ENCODE data around the gene TDRD10. TPM values are rescaled to one million over a fixed set of nuclear protein-coding genes. Genes with fewer than 3 reads are reported as not detected.
A peak's percentile ranks its signal among the peaks of the same experiment; 100 is the strongest.

Gene TDRD10
- total RNA-seq, 1 experiment from 2014 or later: not detected

- Histone ChIP-seq H3K36me3 (peaks cover 28% of the 10 kb centered on the region), H3K4me3 (no peak overlapping the region), H3K9me3 (no peaks in the 10 kb centered on the region), H3K27me3 (no peaks in the 10 kb centered on the region; the same call in 1 of the 2 replicates)
- DNase-seq: no peak
Observed at GRCh38 chr1:154575951-154576566, 74.0 kb downstream of the TDRD10 start.

GRCh38 chr1:154577346-154578057 is 75.5 kb downstream of the TDRD10 start:
- Histone ChIP-seq H3K27me3 (no peaks in the 10 kb centered on the region; the same call in 1 of the 2 replicates), H3K36me3 (peaks cover 40% of the 10 kb centered on the region), H3K4me3 (no peak overlapping the region), H3K9me3 (no peaks in the 10 kb centered on the region)
- no peak for DNase-seq

- no peak for DNase-seq
- no peaks in the 10 kb centered on the region; the same call in 1 of the 2 replicates for H3K27me3 ChIP-seq
- H3K36me3 ChIP-seq: peaks cover 44% of the 10 kb centered on the region
- no peak overlapping the region for H3K4me3 ChIP-seq
- H3K9me3 ChIP-seq: no peaks in the 10 kb centered on the region
Observed at GRCh38 chr1:154578058-154578418, 76.0 kb downstream of the TDRD10 start.

DNA sequence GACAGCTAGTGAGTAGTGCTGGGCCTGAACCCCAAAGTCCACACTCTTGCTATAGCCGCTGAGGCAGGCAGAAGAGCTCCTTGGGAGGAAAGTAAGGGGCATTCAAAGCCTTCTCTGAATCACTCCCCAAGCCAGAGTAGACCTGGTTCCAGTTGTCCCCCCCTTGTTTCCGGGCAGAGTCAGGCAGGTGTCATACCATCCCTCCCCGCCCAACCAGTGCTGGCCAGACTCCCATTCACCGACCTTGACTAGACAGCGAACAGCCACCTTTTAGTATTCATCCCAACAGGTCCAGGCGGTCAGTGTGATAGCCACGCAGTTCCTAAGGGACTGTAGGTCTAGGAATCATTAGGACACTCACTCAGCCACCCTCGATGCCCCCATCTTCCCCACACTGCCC is 77.4 kb downstream of the TDRD10 start:
- Histone ChIP-seq H3K36me3 (peaks cover 58% of the 10 kb centered on the region), H3K9me3 (no peaks in the 10 kb centered on the region), H3K27me3 (no peaks in the 10 kb centered on the region), H3K4me3 (no peak overlapping the region)
- no peak for DNase-seq

DNA sequence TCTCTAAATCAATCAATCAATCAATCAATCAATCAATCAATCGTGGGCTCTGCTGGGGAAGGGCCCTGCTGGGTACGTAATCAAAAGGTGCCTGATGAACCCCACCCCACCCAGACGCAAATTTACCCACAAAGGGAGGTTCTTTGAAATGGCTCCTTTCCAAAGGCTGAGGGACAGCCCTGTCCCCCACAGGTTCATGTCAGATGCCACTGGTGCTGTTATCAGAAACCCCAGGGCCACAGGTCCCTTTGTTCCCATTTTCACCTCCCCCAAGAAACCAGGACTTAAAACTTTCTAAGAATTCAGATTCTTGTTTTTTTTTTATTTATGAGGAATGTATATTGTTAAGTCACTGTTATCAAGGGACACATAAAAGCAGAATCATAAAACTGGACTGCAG is 79.7 kb downstream of the TDRD10 start:
- no peak for DNase-seq
- no peaks in the 10 kb centered on the region for H3K27me3 ChIP-seq
- peaks cover 82% of the 10 kb centered on the region for H3K36me3 ChIP-seq

GRCh38 chr1:154582885-154583284 is 80.9 kb downstream of the TDRD10 start:
- no peaks in the 10 kb centered on the region for H3K9me3 ChIP-seq
- no peak overlapping the region for H3K4me3 ChIP-seq
- no peaks in the 10 kb centered on the region for H3K27me3 ChIP-seq
- no peak for DNase-seq
- peaks cover 93% of the 10 kb centered on the region for H3K36me3 ChIP-seq

More for the DNA sequence above, 79.7 kb downstream of the TDRD10 start:
- Histone ChIP-seq H3K9me3 (no peaks in the 10 kb centered on the region), H3K4me3 (no peak overlapping the region)

DNA sequence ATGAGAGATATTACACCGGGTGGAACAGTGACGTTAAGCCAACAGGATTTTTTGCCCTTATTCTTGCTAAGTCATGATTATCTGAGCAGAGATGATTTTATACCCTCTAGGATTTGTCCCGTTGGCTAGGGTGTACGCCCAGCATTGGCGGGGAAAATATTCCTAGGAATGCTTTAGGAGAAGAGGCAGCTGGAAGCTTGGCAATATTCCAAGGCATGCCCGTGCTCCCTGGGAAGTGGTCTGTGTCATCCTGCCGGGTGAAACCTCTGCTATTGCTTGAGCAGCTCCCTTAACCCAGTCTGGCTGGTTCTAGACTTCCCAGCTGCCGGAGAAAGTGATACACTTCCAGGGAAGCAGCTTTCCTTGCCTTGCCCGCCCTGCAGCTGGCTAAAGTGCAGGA is 81.8 kb downstream of the TDRD10 start:
- peaks cover 95% of the 10 kb centered on the region for H3K36me3 ChIP-seq
- peak; percentile 18 for DNase-seq

DNA sequence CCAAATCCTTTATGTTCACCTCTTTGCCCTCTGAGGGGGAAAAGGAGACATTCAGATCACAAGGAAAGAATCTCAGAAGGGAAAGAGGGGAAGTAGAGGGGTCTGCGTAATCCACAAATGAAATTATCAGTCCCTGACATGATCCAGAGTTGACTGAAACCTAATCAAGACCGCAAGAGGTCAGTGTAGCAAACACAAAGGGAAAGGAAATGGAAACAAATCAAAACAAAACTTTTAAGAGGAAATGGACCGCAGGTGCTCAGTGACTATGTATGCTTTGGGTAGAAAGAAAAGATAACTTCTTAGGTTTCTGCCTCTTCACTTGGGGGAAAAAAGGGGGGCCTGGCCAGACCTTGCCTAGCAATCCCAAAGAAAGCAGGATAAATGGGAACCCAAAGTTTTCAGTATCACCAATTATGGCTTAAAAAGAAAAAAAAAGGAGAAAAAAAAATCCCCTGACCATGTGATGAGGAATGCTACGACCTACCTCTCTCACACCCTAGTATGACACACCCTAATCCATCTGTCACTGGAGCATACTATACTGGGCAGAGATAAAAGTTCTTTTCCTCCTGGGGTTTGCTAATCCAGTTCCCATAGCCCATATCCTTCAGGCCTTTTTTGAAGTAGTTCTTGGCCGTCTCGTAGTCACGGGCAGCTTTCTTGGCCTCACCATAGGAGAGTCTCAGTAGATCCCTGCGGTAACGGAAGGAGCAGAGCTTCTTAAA is 82.4 kb downstream of the TDRD10 start:
- Histone ChIP-seq H3K4me3 (no peak overlapping the region), H3K27me3 (no peaks in the 10 kb centered on the region), H3K36me3 (peaks cover 95% of the 10 kb centered on the region), H3K9me3 (no peaks in the 10 kb centered on the region)
- no peak for DNase-seq

More for the DNA sequence above, 81.8 kb downstream of the TDRD10 start:
- no peaks in the 10 kb centered on the region for H3K9me3 ChIP-seq
- no peaks in the 10 kb centered on the region for H3K27me3 ChIP-seq
- no peak overlapping the region for H3K4me3 ChIP-seq

DNA sequence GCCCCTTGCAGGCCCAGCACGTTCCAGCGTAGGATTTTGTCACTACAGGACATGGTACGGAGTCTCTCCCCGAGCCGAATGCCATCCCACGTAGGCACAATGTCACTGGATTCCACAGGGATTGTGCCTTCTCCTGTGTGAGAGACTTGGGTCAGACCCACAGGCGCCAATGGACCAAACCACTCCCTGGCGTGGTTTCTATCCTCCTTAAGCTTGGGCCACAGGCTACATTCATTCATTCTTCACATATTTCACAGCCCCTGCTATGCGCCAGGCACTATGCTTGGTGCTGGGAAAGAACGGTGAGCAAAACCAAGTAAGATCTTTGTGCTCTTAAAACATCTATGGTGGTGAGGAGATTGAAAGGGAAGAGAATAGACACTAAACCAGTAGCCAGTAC is 84.2 kb downstream of the TDRD10 start:
- H3K4me3 ChIP-seq: no peak overlapping the region
- DNase-seq: no peak
- H3K27me3 ChIP-seq: no peaks in the 10 kb centered on the region
- peaks cover 96% of the 10 kb centered on the region for H3K36me3 ChIP-seq
- no peaks in the 10 kb centered on the region for H3K9me3 ChIP-seq

DNA sequence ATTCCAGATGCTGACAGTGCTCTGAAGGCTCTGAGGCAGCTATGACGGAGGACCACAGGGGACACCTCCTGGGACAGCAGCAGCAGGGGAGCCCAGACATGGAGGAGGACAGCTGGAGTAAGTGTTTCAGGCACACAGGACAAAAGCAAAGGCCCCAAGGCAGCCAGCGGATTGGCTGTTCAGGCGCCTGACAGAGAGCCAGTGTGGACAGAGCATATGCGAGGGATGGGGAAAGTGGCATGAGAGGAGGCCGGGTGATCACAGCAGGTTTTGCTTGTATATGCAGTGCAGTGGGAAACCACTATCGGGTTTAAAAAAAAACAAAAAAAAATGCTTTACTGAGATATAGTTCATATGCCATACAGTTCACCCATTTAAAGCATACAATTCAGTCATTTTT is 84.6 kb downstream of the TDRD10 start:
- no peak overlapping the region for H3K4me3 ChIP-seq
- no peak for DNase-seq
- H3K27me3 ChIP-seq: no peaks in the 10 kb centered on the region
- no peaks in the 10 kb centered on the region for H3K9me3 ChIP-seq
- peaks cover 96% of the 10 kb centered on the region for H3K36me3 ChIP-seq

DNA sequence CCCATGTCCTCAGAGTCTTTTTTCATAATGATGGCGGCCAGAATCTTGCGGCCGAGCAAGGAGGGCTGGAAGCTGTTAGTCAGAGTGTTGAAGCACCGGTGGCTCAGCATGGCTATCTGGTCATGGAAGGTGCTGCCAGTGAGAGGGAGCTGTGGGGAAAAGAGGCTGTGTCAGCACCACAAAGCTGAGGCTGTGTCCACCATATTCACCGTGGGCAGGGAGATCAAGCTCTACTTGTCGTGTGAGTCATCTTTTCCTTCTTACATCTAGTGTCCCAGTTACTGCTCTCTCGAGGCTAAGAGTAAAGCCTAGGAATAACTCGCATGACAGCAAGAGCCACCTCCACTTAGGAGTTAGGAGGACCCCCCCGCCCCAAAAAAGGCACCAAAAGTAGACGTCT is 87.8 kb downstream of the TDRD10 start:
- H3K9me3 ChIP-seq: no peaks in the 10 kb centered on the region
- no peak overlapping the region for H3K4me3 ChIP-seq
- H3K27me3 ChIP-seq: no peaks in the 10 kb centered on the region
- no peak for DNase-seq
- H3K36me3 ChIP-seq: peaks cover 97% of the 10 kb centered on the region

DNA sequence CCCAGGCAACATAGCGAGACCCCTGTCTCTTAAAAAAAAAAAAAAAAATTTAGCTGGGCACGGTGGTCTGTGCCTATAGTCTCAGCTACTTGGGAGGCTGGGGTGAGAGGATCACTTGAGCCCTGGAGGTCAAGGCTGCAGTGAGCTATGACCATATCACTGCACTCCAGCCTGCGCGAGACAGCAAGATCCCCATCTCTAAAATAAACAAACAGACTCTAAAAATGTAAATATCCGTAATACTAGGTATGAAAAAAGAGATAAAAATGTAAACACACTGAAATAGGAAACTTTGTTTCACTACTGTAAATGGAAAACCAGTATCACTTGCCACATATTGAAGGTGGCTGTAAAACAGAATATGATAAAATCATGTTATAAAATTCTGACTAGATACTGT is 88.7 kb downstream of the TDRD10 start:
- Histone ChIP-seq H3K27me3 (no peaks in the 10 kb centered on the region), H3K36me3 (peaks cover 96% of the 10 kb centered on the region), H3K9me3 (no peaks in the 10 kb centered on the region), H3K4me3 (no peak overlapping the region)
- no peak for DNase-seq

- DNase-seq: no peak
- no peak overlapping the region for H3K4me3 ChIP-seq
- H3K36me3 ChIP-seq: peaks cover 96% of the 10 kb centered on the region
- H3K27me3 ChIP-seq: no peaks in the 10 kb centered on the region
- H3K9me3 ChIP-seq: no peaks in the 10 kb centered on the region
Observed at GRCh38 chr1:154591206-154591605, 89.2 kb downstream of the TDRD10 start.

DNA sequence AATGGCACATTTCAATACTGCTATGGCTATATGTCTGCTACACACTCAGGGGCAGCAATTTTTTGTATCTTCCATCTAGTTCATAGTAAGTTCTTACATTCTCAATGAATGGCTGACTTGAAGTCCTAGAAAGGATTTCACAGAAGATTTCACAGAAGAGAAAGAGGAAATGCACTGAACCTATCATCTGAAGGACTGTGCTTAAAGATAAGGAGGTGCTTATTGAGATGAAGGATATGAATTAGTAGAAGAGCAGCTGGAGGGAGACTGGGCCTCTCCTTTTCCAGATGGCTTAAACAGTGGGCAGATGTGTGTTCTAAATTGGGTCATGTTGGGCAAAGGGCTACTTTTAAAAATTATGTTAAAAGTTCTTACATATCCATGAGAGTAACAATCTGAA is 91.4 kb downstream of the TDRD10 start:
- no peak for DNase-seq
- peaks cover 96% of the 10 kb centered on the region for H3K36me3 ChIP-seq
- H3K4me3 ChIP-seq: no peak overlapping the region
- H3K27me3 ChIP-seq: no peaks in the 10 kb centered on the region
- H3K9me3 ChIP-seq: no peaks in the 10 kb centered on the region

GRCh38 chr1:154594811-154595210 is 92.8 kb downstream of the TDRD10 start:
- no peak for DNase-seq
- Histone ChIP-seq H3K27me3 (no peaks in the 10 kb centered on the region), H3K9me3 (no peaks in the 10 kb centered on the region), H3K4me3 (no peak overlapping the region), H3K36me3 (peaks cover 96% of the 10 kb centered on the region)

- no peaks in the 10 kb centered on the region for H3K9me3 ChIP-seq
- peak; percentile 18 for DNase-seq
Observed at GRCh38 chr1:154595621-154596020, 93.6 kb downstream of the TDRD10 start.

More at GRCh38 chr1:154595621-154596020, 93.6 kb downstream of the TDRD10 start:
- Histone ChIP-seq H3K36me3 (peaks cover 96% of the 10 kb centered on the region), H3K4me3 (no peak overlapping the region), H3K27me3 (no peaks in the 10 kb centered on the region)

Measured in MG63 (cell line).